NCI-H1930 (cell line): Measurements from ENCODE around the gene SLC46A3.
"Not testable (repeated sequence)": the region's sequence is repeated elsewhere in the genome, so short reads cannot be mapped to it uniquely, and the experiment has no call there.

Experiments
- DNase-seq, 2 experiments: peaks; one replicate each; lab custom pipeline; 2025; lab: John Stamatoyannopoulos, UW

The SLC46A3 gene

DNA sequence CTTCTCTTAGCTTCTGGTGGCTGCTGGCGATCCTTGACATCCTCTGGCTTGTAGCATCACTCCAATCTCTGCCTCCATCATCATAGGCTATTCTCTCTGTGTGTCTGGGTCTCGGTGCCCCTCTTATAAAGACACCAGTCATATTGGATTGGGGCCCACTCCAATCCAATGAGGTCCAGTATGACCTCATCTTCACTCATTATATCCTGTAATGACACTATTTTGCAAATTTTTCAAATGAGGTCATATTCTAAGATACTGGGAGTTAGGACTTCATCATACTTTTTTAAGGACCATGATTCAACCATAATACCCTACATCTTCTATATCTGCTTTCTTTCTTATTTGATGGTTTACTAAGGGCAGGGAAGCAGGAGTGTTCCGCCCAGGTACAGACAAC, 12.0 kb upstream of the SLC46A3 start:
- no peak for DNase-seq

DNA sequence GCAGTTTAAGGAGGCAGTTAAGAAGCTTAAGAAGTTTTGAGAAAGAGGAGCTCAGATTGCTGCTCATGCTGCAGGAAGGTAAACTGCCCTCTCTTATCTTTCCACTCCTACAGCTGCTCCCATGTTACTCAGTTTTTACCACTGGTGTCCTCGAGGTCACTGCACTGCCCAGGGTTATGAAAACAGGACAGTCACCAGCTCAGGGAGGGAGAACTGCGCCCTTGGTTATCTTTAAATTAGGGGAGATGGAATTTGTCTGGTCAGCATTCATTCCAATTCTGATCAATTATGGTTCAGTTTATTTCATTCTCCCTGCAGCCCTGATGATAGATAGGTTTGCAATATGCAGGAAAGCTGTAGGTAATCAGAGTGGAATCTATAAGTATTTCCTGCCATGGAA, 10.8 kb upstream of the SLC46A3 start:
- no peak for DNase-seq

DNA sequence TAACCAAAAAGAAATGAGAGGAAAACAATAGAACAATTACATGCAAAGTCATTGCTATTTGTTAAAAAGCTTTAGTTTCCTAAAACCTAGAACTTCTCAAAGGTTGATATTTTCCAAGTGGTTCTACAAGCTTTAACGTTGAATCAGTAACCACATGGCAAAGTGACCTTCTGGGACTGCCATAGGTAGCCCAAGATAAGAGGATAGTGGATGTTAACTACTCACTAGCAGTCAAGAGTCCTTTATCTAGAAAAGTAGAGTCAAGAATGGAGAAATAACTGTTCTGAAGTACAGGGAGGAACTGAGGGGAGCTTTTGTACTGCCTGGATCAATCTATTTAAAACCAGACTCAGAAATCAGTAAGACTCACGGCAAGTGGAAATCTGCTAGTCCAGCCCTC, 9.9 kb upstream of the SLC46A3 start:
- no peak for DNase-seq

DNA sequence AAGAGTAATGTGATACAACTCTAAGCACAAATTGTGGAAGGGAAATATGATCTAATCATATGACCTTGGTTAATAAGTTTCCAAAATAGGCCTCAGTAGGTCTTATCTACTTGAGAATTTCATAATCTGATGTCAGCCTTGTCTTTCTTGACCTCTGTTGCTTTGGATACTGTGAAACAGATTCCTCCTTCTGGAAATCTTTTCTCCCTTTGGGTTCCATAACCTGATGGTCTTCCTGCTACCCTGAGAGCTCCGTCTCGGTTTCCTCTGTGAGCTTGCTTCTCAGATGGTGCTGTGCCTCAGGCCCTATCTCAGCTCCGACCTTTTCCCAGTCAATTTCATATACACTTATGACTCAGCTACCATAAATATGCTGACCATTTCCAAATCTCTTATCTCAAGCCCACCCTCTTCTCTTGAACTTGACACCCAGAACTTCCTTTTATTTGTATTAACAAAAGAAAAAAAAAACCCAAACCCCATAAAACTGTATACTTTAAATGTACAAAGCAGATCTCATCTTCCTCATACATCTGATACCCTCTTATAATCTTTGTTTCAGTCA, 6.4 kb upstream of the SLC46A3 start:
- no peak for DNase-seq

DNA sequence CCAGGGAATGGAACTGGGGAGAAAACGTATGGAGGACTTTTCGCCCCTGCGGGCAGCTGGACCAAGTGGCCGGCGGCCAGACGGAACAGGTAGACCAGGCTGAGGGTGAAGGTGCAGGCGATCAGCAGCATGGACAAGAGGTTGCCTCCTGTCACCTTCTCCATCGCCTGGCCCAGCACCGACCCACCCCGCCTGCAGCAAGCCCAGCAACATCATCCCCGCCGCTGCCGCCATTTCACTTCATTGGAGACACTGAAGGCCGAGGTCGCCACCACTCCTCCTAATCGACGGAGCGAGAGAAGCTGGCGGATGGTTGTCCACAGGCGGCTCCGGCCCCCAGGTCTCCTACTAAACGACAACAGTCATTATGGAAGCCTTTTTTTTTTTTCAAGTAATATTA, 5.0 kb upstream of the SLC46A3 start:
- no peak for DNase-seq

DNA sequence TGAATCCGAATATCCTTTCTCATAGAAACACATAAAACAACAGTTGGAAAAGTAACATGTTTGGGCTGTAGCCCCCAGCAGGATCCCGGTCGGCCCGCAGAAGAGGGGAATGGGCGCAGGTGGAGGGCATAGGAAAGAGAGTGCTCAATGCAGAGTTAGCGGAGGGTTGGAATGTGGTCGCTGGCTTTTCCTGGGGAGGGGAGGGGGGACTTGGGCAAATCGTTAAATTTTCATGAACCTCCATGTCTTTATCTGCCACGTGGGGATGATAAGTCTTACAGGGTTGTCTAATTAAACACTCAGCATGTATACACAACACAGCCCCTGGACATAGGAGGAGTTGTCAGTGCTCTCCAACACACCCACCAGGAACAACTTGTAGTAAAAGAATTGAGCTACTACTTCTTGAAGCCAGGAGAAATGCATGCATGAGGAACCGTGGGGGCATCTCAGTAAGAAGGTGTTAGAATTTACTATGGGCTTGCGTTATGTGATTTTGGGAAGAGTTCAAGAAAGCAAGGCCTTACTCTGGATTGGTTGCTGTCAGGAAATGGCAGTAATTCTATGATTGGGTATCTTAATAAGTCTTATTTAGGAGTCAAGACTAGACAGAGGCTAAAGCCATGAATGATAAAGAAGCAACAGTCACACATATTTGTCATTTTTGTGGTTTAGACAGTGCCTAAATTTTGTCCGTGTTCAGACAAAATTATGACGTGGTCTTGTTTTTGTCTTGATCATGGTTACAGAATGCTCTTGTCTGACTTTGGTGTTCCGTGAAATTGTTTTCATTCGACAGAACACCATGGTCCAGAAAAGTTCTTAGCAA, 671 bp upstream of the SLC46A3 start:
- no peak for DNase-seq

DNA sequence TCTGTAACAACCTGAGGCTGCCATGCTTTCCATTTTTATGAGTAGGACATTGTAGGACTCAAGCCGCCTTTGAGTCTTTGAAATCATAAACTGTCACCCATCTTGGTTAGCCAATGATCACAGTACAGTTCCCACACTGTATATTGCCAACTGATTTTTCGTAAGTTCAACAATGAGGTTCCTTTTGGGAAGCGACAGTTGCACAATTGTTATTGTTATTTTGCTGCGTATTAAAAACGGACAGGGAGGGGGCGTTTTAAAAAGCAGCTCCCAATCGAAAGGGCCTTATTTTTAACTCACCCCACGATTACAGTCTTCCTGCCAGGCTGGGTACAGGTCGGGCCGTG, 601 bp downstream of the SLC46A3 start:
- DNase-seq: no peak

DNA sequence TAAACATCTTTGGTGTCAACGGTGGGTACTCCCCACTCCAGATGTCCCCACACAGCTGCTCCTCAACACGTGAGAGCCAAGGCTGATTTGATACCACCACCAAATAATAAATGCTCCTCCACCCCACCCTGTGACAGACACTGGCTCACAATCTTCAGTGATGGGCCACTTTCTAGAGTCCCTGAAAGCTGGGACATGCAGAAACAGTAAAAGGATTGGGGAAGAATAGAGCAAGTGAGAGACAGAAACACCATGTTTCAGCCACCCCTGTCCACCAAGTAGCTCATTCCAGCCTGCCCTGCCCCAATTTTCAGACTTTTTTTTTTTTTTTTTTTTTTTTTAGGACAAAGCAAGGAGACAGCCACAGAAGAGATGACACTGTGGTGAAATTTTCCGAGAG, 1.6 kb downstream of the SLC46A3 start:
- DNase-seq: no peak

DNA sequence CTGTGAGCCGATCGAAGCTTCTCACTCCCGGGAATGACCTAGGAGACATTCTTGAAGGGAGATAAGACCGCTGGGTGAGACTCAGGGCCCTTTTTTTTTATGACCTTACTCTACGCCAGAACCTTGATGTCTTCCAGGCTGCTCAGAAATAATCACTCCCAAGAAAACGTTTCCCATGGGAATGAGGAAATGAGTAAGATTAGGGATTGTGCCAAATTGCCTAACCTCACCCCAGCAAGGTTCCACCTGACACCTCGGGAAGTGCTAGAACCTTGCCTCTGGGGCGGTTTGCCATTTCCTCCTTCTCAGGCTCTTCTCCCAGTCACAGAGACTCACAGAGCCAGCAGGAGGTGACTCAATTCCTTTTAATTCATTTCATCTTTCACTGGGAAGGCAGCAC, 2.3 kb downstream of the SLC46A3 start:
- DNase-seq: no peak

DNA sequence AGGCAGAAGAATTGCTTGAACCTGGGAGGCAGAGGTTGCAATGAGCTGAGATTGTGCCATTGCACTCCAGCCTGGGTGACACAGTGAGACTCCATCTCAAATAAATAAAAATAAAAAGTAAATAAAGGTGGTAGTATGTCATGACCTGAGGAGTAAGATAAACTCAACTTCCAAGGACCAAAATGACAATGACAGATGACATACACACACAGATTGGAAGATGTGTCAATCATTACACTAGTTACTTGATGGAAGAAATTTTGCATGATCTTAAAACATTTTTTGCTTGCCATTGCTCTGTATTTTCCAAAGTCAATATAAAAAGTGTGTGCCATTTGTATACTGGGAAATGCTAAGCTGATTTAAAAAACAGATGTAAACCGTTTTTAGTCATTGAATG, 4.1 kb downstream of the SLC46A3 start:
- DNase-seq: no peak

DNA sequence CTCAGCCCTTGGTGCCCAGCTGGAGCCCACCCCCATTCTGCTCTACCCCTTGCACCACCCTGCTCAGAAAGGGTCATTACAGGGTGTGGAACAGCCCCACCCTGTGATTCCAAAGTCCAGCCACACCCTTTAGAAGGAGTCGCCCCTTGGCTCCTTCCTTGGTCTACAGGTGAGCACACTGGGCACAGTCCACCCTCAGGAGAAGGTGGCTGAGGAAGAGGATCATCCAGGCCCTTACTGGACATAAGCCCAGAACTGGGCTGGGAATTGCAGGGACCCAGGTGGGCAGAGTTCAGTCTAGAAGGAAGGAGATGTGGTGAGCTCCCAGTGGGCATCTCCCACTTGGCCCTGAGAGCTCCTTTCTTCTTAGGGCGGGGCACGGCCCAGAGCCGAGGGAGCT, 8.6 kb downstream of the SLC46A3 start:
- no peak for DNase-seq

DNA sequence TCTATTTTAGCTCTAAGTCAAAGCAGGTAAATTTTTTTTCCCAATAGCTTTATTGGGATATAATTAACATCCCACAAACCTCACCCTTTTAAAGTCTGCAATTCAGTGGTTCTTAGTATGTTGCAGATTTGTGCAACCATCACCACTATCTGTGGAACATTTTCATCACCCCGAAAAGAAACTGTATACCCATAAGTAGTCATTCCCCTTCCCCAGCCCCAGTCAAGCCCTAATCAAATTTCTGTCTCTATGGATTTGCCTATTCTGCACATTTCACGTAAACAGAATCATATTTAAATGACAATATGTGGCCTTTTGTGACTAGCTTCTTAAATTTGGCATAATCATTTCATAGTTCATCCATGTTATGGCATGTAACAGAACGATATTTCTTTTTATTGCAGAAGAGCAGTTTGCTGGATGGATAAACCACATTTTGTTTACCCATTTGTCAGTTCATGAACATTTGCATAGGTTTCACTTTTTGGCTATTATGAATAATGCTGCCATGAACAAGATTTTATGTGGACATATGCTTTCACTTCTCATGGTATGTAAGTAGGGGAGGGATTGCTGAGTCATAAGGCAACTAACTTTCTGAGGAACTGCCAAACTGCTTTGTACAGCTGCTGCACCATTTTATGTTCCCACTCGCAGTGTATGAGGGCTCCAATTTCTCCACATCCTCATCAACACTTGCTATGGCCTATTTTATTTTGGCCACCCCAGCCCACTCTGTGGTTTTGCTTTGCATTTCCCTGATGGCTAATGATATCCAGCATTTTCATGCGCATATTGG, 10.9 kb downstream of the SLC46A3 start:
- DNase-seq: no peak

DNA sequence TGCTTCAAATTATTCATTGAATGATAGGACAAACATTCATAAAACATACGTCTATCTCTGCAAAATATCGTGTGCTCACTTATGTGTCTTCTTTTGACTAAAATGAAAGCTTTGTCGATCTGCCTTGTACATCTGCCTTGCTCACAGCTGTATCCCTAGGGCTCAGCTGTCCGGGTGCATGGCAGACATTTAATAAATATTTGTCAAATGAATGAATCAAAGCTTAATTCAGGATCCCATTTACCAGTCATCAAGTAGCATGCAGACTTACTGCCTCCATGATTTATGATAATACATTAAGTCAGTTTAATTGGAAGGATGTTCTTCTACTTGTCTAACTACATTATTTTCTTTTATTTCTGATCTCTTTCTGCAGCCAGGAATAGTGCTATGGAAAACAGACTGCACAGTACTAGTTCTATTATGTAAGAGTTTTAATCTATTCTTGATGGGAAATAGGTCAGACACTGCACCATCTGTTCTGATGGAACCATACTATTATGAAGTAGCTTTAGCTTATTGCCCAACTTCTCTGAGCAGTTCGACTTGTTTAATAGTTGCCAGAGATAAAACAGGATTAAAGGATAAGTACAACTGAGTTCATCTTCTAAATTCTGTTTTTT, 13.2 kb downstream of the SLC46A3 start:
- DNase-seq: no peak

DNA sequence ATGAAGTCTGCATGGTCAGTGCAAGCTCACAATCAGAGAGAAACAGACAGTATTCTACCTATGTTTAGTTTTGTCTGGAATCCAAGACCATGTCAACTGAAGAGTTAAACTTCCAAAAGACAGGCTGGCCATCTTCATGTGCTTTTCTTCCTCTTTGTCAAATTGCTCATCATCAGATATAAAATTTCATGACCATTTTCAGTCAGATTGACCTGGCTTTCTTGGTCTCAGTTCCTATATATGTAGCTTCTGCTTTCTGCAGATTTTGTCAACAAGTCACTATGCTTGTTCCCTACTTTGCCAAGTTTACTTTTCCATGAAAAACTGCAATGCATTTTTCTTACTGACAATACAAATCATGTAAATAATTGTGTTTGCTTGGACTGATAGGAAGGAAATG, 13.9 kb downstream of the SLC46A3 start:
- DNase-seq: no peak

DNA sequence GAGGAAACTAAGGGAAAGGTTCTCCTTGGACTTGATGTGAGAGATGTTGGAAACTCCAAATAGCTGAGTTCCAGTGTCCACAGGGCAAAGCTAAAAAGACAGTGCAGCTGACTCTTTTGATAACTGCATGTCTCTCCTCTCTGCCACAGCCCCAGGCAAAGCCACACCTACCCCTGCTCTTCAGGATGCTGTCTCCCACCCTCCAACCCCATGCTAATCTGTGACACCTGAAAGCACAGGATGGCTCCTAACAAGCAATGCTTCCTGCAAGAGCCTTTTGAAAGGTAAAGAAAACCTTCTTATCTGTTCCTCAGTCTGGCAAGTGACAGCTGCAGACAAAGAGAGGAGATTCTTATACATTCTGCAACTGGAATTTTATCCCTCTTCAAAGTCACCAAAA, 14.5 kb downstream of the SLC46A3 start:
- DNase-seq: no peak

DNA sequence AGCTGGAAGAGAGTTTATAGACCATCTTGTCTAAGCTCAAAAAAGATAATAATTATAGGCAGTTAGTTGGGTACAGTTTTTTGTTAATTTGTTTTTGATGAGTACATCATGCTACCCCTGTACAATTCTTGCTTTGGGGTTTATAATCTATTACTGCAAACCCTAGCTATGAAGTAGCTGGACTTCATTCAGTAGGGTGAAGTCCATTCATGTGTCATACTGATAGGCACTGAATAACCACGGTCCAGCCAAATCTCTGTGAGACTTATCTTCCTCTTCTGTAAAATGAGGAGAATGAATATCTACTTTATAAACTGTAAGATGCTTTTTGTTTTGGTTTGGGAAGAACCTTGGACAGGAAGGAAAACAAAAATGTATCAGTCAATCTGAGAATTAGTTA, 19.5 kb downstream of the SLC46A3 start:
- no peak for DNase-seq

DNA sequence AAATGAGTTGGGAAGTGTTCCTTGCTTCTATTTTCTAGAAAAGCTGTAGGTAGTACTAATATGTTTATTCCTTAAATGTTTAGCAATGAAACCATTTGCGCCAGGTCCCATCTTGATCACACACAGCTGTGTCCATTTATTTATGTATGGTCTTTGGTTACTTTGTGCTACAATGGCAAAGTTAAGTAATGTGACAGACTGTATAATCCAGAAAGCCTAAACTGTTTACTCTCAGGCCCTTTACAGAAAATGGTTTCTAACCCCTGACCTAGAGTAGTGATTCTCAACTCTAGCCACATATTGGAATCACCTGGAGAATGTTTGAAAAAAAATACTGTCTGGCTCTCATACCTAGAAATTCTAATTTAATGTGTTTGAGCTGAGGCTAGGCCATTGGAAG, 21.3 kb downstream of the SLC46A3 start:
- DNase-seq: no peak

DNA sequence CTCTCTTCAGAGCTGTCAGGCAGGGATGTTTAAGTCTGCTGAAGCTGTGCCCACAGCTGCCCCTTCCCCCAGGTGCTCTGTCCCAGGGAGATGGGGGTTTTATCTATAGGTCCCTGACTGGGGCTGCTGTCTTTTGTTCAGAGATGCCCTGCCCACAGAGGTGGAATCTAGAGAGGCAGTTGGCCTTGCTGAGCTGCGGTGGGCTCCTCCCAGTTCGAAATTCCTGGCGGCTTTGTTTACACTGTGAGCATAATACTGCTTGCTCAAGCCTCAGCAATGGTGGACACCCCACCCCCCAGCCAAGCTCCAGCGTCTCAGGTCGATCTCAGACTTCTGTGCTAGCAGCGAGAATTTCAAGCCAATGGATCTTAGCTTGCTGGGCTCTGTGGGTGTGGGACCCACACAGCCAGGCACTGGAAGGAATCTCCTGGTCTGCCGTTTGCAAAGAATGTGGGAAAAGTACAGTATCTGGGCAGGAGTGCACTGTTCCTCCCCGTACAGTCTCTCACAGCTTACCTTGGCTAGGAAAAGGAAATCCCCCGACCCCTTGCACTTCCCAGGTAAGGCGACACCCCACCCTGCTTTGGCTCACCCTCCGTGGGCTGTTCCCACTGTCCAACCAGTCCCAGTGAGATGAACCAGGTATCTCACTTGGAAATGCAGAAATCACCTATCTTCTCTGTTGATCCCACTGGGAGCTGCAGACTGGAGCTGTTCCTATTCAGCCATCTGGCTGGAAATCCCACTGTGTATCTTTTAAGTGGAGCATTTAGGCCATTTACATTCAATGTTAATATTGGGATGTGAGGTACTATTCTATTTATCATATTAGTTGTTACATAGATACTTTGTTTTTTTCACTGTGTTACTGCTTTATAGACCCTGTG, 24.9 kb downstream of the SLC46A3 start:
- DNase-seq: not testable (repeated sequence)

DNA sequence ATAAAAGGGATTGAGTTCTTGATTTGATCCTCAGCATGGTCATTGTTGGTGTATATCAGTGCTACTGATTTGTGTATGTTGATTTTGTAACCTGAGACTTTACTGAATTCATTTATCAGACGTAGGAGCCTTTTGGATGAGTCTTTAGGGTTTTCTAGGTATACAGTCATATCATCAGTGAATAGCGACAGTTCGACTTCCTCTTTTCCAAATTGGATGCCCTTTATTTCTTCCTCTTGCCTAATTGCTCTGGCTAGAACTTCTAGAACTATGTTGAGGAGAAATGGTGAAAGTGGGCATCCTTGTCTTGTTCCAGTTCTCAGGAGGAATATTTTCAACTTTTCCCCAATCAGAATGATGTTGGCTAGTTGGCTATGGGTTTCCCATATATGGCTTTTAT, 32.9 kb downstream of the SLC46A3 start:
- DNase-seq: no peak

DNA sequence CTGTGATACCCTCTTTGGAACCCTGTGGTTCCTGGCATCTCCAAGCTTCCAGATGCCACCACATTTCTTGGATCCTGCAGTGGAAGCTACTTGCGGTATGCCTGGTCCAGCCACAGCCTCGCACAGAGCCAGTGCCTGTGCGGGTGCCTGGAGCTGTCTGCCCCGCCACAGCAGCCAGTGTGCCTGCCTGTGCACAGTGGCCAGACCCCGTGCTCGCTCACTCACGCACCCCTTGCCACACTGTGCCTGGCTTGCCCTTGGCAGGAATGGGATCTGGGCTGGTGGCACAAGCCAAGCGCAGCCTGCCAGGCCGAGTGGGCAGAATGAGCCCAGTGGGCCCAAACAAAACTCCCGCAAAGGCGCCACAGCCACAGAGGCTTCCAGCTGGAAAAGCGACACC, 33.7 kb downstream of the SLC46A3 start:
- DNase-seq: no peak

DNA sequence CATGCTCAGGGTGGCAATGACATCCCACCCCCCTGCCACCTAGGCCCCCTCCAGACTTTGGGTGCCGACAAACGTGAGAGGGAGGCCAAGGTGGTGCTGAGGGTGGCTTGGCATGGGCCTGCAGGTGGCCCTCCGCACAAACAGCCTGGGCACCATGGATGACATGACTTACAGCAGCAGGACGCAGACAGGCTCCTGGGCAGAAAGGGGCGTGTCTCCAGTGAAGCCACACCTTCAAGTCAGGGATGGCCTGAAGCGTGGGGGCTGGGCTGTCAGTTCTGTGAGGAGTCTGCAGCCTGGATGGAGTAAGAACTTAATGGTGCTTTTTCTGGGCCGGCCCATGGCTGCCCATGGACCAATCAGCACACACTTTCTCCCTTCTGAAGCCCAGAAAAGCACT, 34.5 kb downstream of the SLC46A3 start:
- no peak for DNase-seq

DNA sequence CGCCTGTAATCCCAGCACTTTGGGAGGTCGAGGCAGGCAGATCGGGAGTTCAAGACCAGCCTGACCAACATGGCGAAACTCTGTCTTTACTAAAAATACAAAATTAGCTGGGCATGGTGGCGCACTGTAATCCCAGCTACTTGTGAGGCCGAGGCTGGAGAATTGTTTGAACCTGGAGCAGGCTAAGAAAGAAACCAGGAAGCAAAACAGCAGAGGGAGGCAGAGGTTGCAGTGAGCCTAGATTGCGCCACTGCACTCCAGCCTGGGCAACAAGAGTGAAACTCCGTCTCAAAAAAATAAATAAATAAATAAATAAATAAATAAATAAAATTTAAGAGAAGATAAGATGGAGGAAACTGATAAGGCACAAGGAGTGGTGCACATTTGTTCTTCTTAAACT, 35.6 kb downstream of the SLC46A3 start:
- DNase-seq: not testable (repeated sequence)
